Cerebellar nuclear complex (tissue), 1 donor: Measurements from ENCODE around the gene ADAP1.
"Not testable (repeated sequence)": the region's sequence is repeated elsewhere in the genome, so short reads cannot be mapped to it uniquely, and the experiment has no call there.

ENCODE experiments used
- DNase-seq, 2 experiments: peaks; one replicate each; lab custom pipeline; 2025; lab: John Stamatoyannopoulos, UW

Gene ADAP1, protein sequence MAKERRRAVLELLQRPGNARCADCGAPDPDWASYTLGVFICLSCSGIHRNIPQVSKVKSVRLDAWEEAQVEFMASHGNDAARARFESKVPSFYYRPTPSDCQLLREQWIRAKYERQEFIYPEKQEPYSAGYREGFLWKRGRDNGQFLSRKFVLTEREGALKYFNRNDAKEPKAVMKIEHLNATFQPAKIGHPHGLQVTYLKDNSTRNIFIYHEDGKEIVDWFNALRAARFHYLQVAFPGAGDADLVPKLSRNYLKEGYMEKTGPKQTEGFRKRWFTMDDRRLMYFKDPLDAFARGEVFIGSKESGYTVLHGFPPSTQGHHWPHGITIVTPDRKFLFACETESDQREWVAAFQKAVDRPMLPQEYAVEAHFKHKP

DNA sequence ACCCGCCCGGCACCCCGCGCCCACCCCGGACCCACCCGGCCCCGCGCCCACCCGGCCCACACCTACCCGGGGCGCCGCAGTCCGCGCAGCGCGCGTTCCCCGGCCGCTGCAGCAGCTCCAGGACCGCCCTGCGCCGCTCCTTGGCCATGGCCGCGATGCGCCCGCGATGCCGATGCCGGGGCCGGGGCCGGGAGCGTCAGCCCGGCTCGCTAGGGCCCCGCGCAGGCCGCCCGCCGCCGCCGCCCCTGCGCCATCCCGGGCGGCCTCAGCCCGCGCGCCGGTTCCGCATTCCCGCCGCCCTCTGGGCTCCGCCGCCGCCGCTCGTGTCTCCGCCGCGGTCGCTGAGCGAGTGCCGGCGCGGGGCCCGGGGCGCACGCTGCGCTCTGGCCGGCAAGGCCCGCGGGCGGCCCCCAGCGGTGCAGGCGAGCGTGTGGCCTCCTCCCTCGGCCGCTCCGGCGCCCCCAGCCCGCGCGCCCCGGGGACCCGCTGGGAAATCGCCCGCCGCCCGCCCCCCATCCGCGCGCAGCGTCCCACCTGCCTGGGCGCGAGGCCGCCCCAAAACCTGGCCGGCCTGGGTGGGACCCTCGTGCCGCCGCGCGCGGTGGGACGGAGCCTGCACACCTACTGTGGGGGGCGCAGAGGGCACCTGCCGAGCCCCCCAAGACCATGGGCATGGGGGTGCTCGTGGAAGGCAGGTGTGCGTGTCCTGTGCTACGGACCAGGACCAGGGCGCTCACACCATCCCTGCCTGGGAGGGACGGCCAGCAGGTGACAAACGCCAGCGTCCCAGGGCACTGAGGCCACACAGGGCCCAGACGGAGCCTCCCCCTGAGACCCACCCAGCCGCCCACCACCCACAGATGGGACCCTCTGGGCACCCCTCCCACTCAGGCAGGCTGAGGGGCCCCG, at the start of gene ADAP1:
Gene ADAP1, minus strand, starts transcription at position 351 of the 909 bp plus-strand sequence. Its CDS starts 203 bp downstream, at position 148.
- no peak for DNase-seq

DNA sequence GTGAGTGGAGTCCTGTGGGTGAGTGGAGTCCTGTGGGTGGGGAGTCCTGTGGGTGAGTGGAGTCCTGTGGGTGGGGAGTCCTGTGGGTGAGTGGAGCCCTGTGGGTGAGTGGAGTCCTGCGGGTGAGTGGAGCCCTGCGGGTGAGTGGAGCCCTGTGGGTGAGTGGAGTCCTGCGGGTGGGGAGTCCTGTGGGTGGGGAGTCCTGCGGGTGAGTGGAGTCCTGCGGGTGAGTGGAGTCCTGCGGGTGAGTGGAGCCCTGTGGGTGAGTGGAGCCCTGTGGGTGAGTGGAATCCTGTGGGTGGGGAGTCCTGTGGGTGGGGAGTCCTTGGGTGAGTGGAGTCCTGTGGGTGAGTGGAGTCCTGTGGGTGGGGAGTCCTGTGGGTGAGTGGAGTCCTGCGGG, 48.0 kb upstream of the ADAP1 start:
- DNase-seq: not testable (repeated sequence)

DNA sequence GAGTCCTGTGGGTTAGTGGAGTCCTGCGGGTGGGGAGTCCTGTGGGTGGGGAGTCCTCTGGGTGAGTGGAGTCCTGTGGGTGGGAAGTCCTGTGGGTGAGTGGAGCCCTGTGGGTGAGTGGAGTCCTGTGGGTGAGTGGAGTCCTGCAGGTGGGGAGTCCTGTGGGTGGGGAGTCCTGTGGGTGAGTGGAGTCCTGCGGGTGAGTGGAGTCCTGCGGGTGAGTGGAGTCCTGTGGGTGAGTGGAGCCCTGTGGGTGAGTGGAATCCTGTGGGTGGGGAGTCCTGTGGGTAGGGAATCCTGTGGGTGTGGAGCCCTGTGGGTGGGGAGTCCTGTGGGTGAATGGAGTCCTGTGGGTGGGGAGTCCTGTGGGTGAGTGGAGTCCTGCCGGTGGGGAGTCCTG, 47.5 kb upstream of the ADAP1 start:
- DNase-seq: not testable (repeated sequence)

DNA sequence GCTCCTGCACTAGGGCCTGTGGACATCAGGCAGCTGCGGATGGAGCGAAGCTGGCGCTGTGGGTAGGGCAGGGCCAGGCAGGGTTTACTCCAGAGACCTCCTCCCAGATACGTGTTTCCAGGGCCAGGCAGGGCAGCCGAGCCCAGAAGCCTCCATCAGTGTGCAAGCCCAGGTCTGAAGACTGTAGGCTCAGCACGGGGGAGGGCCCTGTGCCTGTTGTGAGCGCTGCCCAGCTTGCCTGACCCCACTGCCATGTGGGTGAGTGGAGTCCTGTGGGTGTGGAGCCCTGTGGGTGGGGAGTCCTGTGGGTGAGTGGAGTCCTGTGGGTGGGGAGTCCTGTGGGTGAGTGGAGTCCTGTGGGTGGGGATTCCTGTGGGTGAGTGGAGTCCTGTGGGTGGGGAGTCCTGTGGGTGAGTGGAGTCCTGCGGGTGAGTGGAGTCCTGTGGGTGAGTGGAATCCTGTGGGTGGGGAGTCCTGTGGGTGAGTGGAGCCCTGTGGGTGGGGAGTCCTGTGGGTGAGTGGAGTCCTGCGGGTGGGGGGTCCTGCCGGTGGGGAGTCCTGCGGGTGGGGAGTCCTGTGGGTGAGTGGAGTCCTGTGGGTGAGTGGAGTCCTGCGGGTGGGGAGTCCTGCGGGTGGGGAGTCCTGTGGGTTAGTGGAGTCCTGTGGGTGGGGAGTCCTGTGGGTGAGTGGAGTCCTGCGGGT, 46.7 kb upstream of the ADAP1 start:
- not testable (repeated sequence) for DNase-seq

DNA sequence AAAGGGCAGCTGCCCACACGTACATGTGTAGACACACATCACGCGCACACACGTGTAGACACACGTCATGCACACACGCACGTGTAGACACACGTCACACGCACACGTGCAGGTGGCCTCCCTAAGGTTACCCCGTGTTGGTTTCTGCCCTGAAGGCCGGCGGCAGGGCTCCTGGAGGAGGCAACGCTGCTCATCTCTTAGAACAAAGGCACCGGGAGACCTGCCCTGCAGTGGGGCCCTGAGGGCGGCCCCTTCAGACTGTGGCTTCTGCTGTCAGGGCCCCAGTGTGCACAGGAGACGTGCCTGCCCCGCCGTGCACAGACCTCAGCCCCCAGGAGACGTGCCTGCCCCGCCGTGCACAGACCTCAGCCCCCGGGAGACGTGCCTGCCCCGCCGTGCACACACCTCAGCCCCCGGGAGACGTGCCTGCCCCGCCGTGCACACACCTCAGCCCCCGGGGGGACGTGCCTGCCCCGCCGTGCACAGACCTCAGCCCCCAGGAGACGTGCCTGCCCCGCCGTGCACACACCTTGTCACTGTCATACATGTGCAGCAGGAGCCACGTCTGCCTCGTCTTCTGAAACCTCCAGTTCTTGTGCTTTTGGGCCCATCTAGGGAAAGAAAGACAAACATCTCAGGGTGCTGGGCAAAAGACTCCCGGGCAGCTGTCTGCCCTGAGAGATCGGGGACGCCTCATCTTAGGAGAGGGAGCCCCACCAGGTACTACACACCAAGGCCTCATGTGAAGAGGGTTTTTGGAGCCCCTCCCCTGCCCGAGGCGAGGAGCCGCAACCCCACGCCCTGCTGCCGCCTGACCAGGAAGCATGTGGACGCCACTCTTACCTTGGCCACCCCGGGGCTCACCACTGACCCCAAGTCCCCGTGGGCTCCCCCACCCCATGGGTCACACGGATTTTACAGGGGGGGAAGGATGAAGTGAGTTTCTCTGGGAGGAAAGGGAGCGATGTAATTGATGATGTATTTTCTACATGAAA, 45.8 kb upstream of the ADAP1 start:
- DNase-seq: no peak

DNA sequence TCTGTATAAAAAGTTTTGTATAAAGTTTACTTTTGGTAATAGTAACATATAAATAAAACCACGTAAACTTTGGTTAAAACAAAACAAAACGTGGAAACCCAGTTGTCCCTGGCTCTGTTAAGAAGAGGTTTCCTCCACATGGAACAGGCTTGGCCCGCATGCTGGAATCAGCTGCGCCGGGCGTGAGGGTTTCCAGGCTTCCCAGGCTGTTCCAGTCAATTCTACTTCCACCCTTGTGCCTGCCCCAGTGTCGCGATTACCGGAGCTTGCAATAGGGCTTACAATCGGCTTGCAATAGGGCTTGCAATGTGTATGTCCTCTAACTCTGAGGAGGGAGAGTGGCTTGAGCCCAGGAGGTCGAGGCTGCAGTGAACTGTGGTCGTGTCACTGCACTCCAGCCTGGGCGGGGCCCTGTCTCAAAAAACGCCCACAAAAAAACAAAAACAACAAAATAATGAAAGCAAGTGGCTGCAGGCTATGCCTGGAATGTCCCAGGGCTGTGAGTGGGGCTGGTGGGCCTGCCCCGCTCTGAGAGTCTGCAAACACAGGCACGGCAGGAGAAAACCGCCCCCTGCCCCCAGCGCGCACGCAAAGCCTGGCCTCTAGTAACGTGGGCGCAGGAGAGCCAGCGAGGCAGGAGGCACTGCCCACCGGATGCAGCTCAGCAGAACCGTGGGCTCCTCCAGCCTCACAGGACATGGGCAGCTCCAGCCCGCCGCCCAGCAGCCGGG, 44.8 kb upstream of the ADAP1 start:
- DNase-seq: no peak

DNA sequence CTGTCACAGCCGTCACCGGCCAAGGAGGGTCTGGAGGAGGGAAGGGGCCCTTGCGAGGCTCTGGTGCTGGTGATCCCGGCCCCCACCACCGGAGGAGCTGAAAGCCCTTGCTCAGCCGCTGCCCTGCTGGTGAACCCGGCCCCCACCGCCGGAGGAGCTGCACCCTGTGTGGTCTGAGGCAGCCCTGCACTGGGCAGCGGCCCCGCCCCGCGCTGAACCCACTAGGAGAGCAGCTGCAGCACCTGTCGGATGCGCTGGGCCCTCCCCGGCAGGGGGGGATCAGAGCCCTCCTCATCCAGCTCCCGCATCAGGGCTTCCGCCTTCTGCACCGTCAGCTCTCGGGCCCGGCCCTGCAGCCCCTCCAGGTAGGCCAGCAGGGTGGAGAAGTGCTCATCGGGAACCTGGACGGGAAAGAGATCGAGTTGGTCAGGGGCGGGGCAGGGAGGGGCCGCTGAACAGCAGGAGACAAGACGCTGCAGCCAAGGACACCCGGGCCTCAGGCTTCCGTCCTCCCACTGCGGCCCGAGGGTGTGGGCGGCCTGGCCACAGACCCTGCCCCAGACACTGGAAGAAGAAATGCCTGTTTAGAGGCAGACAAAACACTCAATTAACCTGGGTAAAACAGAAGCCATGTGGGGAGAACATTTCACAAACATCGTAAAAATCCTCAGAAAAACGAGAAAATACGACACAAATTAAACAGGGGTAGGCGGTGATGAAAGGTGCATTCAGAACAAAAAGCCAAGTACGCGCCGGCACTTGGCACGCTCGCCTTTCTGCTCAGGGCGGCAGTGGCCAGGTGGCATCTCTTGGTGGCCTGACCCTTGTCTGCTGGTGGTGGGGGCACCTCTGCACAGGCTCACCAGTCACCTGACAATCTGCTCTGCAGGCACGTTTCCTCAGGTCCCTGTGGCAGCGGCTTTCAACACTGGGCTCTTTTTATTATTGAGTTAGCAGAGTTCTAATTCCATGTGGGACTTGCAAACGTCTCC, 43.2 kb upstream of the ADAP1 start:
- no peak for DNase-seq

DNA sequence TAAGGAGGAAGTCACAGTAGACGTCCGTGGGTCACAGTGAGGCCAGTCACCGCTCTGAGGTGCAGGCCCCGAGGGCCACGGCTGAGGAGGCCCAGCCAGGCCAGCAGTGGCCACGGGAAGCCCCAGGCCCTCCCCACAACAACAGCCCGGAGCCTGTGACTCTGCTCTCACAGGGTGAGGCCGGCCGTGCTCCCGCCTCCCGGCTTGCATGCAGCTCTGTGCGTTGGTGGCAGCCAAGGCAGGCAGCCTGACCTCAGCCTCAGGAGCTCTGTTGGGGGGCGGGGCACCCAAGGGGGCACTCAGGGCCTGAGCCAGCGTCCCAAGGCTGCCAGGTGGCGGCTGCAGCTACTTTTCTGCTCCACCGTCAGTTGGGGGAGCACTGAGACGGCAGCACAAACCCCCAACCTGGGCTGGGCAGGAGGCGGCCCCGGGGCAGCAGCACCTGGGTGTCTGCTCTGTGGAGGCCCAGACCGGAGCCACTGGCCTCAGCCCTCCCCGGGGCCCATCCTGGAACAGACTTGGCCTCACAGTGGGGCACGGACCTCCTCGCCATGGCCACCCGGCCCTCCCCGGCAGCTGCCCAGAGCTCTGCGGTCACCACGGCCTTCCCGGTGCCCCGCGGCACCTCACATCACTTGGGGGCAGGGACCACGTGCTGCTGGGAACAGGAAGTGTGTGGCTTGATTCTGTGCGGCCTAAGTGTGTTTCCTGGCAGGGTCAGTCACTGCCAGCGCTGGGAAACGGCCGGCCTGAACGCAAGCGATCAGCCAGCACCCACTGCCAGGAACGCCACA, 41.8 kb upstream of the ADAP1 start:
- DNase-seq: no peak

DNA sequence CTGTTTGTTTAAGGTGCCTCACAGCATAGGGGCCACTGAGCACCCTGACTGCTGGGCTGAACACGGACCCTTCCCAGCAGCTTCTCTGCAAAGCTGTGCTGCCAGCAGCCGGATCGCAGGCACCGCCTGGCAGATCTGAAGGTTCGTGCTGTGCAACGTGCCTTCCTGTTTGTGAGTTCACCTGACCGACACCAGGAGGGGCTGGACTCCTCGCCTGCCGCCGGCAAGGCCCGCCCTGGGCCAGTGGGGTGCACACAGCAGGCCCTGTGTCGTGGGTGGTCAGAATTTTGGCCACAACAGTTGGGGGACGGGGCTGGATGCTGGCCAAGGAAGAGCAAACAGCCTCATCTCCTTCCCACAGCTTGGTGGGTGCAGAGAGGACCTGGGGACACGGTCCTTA, 41.1 kb upstream of the ADAP1 start:
- DNase-seq: no peak

DNA sequence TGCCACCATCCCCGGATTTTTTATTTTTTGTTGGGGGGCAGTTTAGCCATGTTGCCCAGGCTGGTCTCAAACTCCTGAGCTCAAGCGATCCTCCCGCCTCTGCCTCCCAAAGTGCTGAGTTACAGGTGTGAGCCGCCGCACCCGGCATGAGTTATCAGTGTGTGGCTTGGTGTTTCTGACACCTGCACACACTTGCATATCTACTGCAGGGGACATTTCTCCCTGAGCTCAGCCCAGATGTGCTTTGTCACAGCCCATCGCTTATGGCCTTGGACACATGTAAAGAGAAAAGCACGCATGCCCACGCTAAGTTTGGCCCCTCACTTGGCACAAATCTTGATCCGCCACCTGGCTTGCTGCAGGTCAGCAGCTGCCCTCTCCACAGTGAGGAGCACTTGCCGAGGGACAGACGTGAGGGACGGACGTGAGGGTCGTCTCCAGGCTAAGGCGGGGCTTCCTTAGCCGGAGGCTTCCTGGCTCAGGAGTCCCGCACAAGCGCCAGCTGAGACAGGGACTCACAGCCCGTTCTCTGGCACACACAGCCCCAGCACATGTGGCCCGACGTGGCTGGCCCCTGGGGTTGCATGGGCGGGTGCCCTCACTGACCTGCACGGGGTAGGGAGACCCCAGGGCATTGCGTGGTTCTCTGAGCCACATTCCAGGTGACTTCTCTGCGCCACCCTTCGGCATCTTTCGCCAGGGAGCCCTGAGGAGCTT, 40.3 kb upstream of the ADAP1 start:
- DNase-seq: no peak

DNA sequence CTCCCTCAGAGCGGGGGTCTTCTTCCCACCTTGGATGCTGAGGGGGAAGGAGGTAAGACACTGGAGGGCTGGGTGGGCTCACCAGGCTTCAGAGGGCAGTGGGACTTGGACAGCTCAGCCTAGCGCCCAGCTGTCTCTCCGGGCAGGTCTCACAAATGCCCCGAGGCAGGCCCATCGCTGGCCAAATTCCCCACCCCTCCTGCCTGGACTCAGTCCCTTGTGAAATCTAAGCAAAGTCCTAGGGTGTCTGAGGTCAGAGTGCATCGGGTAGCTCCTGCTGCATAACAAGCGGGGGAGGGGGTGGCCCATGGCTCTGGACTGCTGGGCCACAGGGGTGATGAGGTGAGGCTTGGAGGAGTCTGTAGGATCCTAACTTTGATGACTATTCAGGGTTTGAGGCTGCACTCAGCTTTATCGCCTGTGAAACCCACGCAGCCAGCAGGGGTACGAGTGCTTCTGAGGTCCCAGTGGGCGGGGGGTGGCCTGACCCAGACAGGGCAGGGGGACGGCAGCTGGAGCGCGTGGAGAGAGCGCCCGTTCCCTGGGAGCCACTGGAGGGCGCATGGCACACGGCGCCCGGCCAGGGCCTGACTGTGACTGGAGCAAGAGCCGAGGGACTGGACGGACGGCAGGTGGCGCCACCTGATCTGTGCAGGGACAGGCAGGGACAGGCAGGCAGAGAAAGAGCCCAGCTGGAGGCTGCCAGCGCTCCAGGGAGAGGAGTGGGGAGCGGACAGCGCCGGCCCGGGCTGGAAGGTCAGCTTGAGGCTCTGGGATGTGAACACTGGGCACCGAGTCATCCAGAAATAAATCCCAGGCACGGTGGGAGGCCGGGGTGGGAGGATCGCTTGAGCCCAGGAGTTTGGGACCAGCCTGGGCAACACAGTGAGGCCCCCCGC, 38.5 kb upstream of the ADAP1 start:
- peak; percentile 60 to 92 for DNase-seq

DNA sequence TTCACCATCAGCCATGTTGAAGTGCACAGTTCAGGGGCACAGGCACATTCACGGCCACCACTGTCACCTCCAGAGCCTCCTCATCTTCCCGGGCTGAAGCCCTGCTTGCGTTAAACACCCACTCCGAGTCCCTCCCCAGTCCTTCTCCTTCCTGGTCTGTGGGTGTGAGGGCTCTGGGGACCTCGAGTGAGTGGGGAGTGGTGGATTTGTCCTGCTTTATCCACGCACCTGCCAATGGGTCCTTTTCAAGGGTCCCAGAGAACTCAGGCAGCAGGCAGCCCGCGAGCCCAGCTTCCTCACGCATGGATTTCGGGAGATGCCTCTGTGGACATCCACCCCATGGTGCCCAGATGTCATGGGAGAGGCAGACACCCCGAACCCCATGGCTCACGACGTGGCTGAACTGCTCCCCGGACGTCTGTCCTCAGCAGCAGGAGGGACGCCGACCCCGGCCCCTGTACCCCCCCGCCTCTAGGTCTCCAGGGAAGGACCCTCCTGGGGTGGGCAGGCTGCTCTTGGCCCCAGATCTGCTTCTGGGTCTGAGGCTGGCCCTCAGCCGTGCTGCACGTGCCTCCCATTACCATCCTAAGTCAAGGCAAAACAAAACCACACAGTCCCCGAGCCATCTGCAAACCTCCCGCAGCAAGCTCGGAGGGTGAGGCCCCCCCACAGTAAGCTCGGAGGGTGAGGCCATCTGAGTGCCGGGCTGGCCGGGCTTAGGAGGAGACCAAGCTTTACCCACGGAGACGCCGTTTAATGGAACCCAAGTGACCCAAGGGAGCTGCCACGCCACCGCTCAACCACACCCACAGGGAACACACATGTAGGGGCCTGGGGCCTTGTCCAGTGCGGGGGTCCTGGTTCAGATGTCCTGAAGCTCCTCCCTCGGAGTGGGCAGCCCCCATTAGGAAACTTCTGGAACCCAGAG, 37.5 kb upstream of the ADAP1 start:
- no peak for DNase-seq

DNA sequence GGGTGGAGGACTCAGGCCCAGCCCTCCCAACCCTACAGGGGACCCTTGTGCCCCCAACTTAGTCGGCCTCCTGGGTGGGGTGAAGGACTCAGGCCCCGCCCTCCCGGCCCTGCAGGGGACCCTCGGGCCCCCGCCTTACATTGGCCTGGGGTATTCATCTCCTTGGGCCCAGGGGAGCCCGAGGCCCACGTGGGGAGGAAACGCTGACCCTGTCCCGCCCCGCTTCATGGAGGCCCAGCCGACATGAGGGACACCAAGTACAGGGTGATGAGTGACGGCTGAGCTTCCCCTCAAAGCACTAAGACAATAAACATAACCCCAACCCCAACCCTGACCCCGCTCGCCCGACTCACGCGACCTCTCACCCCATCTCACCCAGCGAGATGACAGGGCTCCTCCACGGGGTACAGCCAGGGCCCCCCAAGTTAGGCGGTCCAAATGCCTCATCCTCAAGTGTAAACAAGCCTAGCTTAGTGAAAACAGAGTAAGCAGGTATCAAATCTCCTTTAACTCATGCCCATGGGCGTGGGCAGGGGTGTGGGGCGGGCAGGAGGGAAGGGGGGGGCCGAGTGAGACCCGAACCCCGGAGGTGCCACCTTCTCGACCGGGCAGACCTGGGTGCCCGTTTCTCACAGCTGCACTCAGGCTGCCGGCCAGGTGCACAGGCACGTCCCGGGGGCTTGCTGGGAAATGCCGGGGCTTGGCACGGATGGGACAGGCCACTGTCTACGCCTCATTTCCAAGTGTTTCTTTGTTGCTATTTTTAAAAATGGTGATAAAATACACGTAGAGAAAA, 36.7 kb upstream of the ADAP1 start:
- no peak for DNase-seq

DNA sequence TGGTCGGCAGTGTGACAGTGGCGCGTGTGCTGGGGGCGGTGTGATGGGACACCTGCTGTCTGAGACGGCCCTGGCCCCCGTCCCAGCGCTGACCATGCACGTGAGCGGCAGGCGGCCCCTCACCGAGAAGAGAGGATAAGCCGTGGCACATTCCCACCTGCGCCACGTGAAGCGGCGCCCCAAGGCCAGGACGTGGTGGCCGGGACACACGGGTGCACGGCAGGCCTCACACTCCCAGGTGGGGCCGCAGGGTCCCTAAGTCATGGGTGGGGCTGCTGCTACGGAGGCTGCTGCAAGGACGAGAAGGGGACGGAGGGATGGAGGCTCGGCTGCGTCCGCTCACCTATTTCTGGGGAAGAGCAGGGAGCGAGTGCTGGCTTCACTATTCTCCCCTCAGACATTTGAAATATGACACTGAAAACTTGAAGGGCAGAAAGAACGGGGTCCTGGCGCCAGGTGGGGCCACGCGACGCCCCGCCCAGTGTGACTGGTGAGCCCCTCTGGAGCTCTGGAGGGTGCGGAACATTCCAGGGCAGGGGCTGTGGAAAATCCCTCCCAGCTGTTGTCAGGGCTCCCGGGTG, 36.0 kb upstream of the ADAP1 start:
- no peak for DNase-seq
